Epithelial cell of proximal tubule (primary cell): ENCODE data around the gene CCDC195. TPM values are rescaled to one million over a fixed set of nuclear protein-coding genes. Genes with fewer than 3 reads are reported as not detected.

Experiments used
- DNase-seq: peaks from one replicate; pipeline ENCODE4 v3.0.0-alpha.2; 2011; ENCODE audit warnings: low read depth
- H3K4me3 ChIP-seq: 2 replicates; pipeline ENCODE4 v1.5.1; 2011; ENCODE audit warnings: low read depth, mild to moderate bottlenecking, low read length
- CTCF ChIP-seq: conservative IDR thresholded peaks from 2 replicates; pipeline ENCODE4 v1.5.1; 2012; ENCODE audit warnings: low read depth, mild to moderate bottlenecking, low read length
- total RNA-seq: library from RNA; depleted of rRNA; stranded (reverse); fragments of >200 nt; gene quantifications from 2 replicates; pipeline ENCODE4 v1.2.3, GENCODE V29; 2015

The CCDC195 gene
- total RNA-seq, 1 donor from 2014 or later = not detected

GRCh38 chr2:224658780-224659405 is 57.3 kb downstream of the CCDC195 start:
- no peak for TF ChIP-seq CTCF
- H3K4me3 ChIP-seq = no peak overlapping the region
- DNase-seq = no peak

GRCh38 chr2:224657349-224657748 is 58.8 kb downstream of the CCDC195 start:
- no peak overlapping the region for H3K4me3 ChIP-seq
- DNase-seq = no peak
- TF ChIP-seq CTCF = no peak

- TF ChIP-seq CTCF = no peak
- H3K4me3 ChIP-seq = no peak overlapping the region
- no peak for DNase-seq
Observed at GRCh38 chr2:224655006-224655537, 61.1 kb downstream of the CCDC195 start.

Other genes with a start within 250 kb of the CCDC195 start
- gene CUL3, start 131.0 kb downstream of the CCDC195 start, total RNA-seq = 33.5 and 38.0 TPM in 2 replicates